Prostate gland (tissue), 2 donors: Measurements from ENCODE around the gene NEMP2. TPM values are rescaled to one million over a fixed set of nuclear protein-coding genes. Genes with fewer than 3 reads are reported as not detected.
A peak's percentile ranks its signal among the peaks of the same experiment; 100 is the strongest.
"Not testable (repeated sequence)": the region's sequence is repeated elsewhere in the genome, so short reads cannot be mapped to it uniquely, and the experiment has no call there.

Experiments
- DNase-seq: peaks from one replicate; pipeline ENCODE4 v3.0.0-alpha.2; 2019; ENCODE audit warnings: low spot score
- H3K27ac ChIP-seq, 2 donors: fragments of 200-600 bp; sonication (generic); 2 replicates each; pipeline ENCODE4 v1.5.1; 2017 to 2019
- H3K27me3 ChIP-seq: fragments of 200-600 bp; sonication (generic); replicated peaks from 2 replicates; pipeline ENCODE4 v1.5.1; 2019; ENCODE audit not compliant: insufficient read depth
- H3K36me3 ChIP-seq, 2 donors: fragments of 200-600 bp; sonication (generic); 1 replicate in 1 of 2; 2 replicates in 1 of 2; pipeline versions ENCODE4 v1.5.1 to v1.8.1; 2017 to 2019
- H3K4me1 ChIP-seq: fragments of 200-600 bp; sonication (generic); replicated peaks from 2 replicates; pipeline ENCODE4 v1.5.1; 2019
- H3K4me3 ChIP-seq, 2 donors: fragments of 200-600 bp; sonication (generic); 2 replicates each; pipeline ENCODE4 v1.5.1; 2017 to 2019
- H3K9me3 ChIP-seq: fragments of 200-600 bp; sonication (generic); 2 replicates; pipeline ENCODE4 v1.5.1; 2017
- CTCF ChIP-seq, 4 experiments: fragments of 200-600 bp in 2 of 4; fragments of 450-650 bp in 2 of 4; sonication (generic) in 2 of 4; IDR thresholded peaks; 1 replicate in 3 of 4; 2 replicates in 1 of 4; pipeline ENCODE4 v1.5.1; 2016 to 2019; ENCODE audit warnings: antibody characterized with exemption in 4 of 4, mild to moderate bottlenecking in 2 of 4, moderate library complexity in 2 of 4
- POLR2A ChIP-seq: fragments of 450-650 bp; IDR thresholded peaks from one replicate; pipeline ENCODE4 v1.6.1; 2016; ENCODE audit warnings: antibody characterized with exemption, mild to moderate bottlenecking
- POLR2AphosphoS5 ChIP-seq: sonication (generic); formaldehyde crosslinking; IDR thresholded peaks from one replicate; pipeline ENCODE4 v1.6.1; 2017; ENCODE audit warnings: antibody characterized with exemption
- WGBS: methylation state at CpG from one replicate; pipeline ENCODE4 v1.1.5; 2018; 5-methylcytosine and 5-hydroxymethylcytosine counted together
- intact Hi-C: fragments of 100-400 bp; cut with DNase I; formaldehyde crosslinking; loops from one replicate; pipeline ENCODE4 v1.14.2; 2022
- total RNA-seq, 2 donors: library from RNA; depleted of rRNA; stranded (reverse); fragments of >200 nt; gene quantifications; one replicate each; pipeline ENCODE4 v1.1.0, GENCODE V29; 2016

Gene NEMP2
- total RNA-seq, 2 donors from 2014 or later, result 4.6 to 14.0 TPM

- Histone ChIP-seq H3K36me3 (no peaks in the 10 kb centered on the region), H3K9me3 (no peaks in the 10 kb centered on the region), H3K4me3 (no peak overlapping the region), H3K27me3 (no peaks in the 10 kb centered on the region), H3K4me1 (no peaks in the 10 kb centered on the region), H3K27ac (no peak overlapping the region)
- no peak for DNase-seq
- TF ChIP-seq CTCF (IDR thresholded peaks at IDR 0.05) (no peak), POLR2AphosphoS5 (no peak), POLR2A (no peak)
- 76% methylated on average over 5 of the region's 5 CpGs for WGBS
- intact Hi-C loops, result loop anchor here (5.0 to 10.0 kb wide), 3 partner anchors 130 to 428 kb away; partner anchors contain the start of gene INPP1
Observed at GRCh38 chr2:190512539-190513095, 21.9 kb downstream of the NEMP2 start.

DNA sequence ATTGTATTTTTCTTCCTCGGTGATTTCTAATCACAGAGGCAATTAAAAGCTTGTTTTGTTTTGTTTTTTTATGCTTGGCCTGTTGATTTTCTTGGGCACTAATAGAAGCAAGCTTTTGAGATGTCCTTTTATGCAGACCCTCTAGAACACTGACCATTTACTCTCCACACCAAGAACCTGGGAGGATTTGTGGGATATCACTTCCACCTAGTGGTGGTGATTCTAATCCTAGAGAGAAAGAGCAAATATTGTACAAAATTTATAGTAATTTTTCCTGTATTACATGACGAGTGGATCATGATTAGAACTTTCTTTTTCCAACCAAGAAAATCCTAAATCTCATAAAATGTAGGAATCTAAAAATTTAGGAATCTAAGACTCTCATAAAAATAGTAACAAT is 23.4 kb downstream of the NEMP2 start:
- H3K4me1 ChIP-seq, result no peaks in the 10 kb centered on the region
- H3K27ac ChIP-seq, result no peak overlapping the region
- H3K9me3 ChIP-seq, result no peaks in the 10 kb centered on the region
- intact Hi-C loops, result loop anchor here (5.0 to 10.0 kb wide), 3 partner anchors 129 to 426 kb away; partner anchors contain the start of gene INPP1
- TF ChIP-seq CTCF (IDR thresholded peaks at IDR 0.05) (peak in 3 of 4 experiments; percentile 26 to 74 (median 39)), POLR2AphosphoS5 (no peak), POLR2A (no peak)
- DNase-seq, result no peak
- no peaks in the 10 kb centered on the region for H3K36me3 ChIP-seq
- no peak overlapping the region for H3K4me3 ChIP-seq
- no peaks in the 10 kb centered on the region for H3K27me3 ChIP-seq
- WGBS, result 58% methylated on average over 2 of the region's 2 CpGs

DNA sequence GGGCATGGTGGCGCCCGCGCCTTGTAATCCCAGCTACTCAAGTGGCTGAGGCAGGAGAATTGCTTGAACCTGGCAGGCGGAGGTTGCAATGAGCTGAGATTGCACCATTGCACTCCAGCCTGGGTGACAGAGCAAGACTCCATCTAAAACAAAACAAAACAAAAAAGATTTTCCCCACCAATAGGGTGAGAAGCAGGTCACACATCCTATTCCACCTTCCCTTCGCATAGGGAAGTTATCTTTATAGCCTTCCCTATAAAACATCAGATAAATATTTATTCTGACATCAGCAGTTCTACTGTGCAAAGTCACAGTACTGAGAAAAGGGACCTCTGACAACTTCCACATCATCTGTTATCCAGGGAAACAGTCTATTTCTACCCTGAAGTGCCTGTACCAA is 24.6 kb downstream of the NEMP2 start:
- peak overlapping the region in 1 of 2 donors; percentile 40 for H3K27ac ChIP-seq
- intact Hi-C loops, result loop anchor here (5.0 to 10.0 kb wide), 4 partner anchors 105 to 425 kb away; partner anchors contain the start of genes INPP1 and MFSD6
- H3K27me3 ChIP-seq, H3K36me3 ChIP-seq, H3K9me3 ChIP-seq, H3K4me3 ChIP-seq, H3K4me1 ChIP-seq, DNase-seq: not testable (repeated sequence)
- 69% methylated on average over 5 of the region's 5 CpGs for WGBS

GRCh38 chr2:190507135-190507534 is 27.4 kb downstream of the NEMP2 start:
- no peaks in the 10 kb centered on the region for H3K36me3 ChIP-seq
- no peaks in the 10 kb centered on the region for H3K27me3 ChIP-seq
- no peaks in the 10 kb centered on the region for H3K4me1 ChIP-seq
- WGBS, result 16% methylated on average over 4 of the region's 4 CpGs
- H3K4me3 ChIP-seq, result no peak overlapping the region
- peak overlapping the region; percentile 1 to 41 for H3K27ac ChIP-seq
- peak; percentile 66 for DNase-seq
- H3K9me3 ChIP-seq, result no peaks in the 10 kb centered on the region
- intact Hi-C loops, result loop anchor here (10.0 kb wide), 1 partner anchor 102 kb away; the partner anchor contains the start of gene MFSD6
- TF ChIP-seq CTCF (IDR thresholded peaks at IDR 0.05) (no peak), POLR2AphosphoS5 (peak; percentile 62)

- H3K36me3 ChIP-seq, result no peaks in the 10 kb centered on the region
- TF ChIP-seq CTCF (IDR thresholded peaks at IDR 0.05) (no peak), POLR2AphosphoS5 (no peak), POLR2A (no peak)
- no peaks in the 10 kb centered on the region for H3K27me3 ChIP-seq
- no peak for DNase-seq
- H3K4me3 ChIP-seq, result no peak overlapping the region
- intact Hi-C loops, result loop anchor here (10.0 kb wide), 1 partner anchor 102 kb away; the partner anchor contains the start of gene MFSD6
- H3K9me3 ChIP-seq, result no peaks in the 10 kb centered on the region
- H3K4me1 ChIP-seq, result no peaks in the 10 kb centered on the region
- 41% methylated on average over 2 of the region's 2 CpGs for WGBS
- H3K27ac ChIP-seq, result peak overlapping the region; percentile 1 to 41
Observed at GRCh38 chr2:190506666-190507065, 27.9 kb downstream of the NEMP2 start.
